Parathyroid adenoma (tissue), 2 donors: ENCODE results near the gene C8A.

Experiments used
- H2AFZ ChIP-seq: fragments of 300-600 bp; sonication (generic); one replicate; pipeline ENCODE4 v1.7.0; 2017; ENCODE audit warnings: antibody characterized with exemption, mild to moderate bottlenecking
- H3K27ac ChIP-seq: fragments of 300-600 bp; sonication (generic); one replicate; pipeline ENCODE4 v1.7.0; 2017
- H3K27me3 ChIP-seq: fragments of 300-600 bp; sonication (generic); one replicate; pipeline ENCODE4 v1.7.0; 2017; ENCODE audit warnings: low read length; ENCODE audit not compliant: control insufficient read depth, insufficient read depth
- H3K36me3 ChIP-seq: fragments of 300-600 bp; sonication (generic); one replicate; pipeline ENCODE4 v1.7.0; 2017; ENCODE audit warnings: low read length; ENCODE audit not compliant: control insufficient read depth, insufficient read depth
- H3K4me1 ChIP-seq: fragments of 300-600 bp; sonication (generic); one replicate; pipeline ENCODE4 v1.7.0; 2017; ENCODE audit warnings: control low read depth
- H3K4me2 ChIP-seq: fragments of 300-600 bp; sonication (generic); one replicate; pipeline ENCODE4 v1.7.0; 2017; ENCODE audit warnings: low read length
- H3K4me3 ChIP-seq: fragments of 300-600 bp; sonication (generic); one replicate; pipeline ENCODE4 v1.7.0; 2017; ENCODE audit warnings: low read depth, low read length
- H3K79me2 ChIP-seq: fragments of 300-600 bp; sonication (generic); one replicate; pipeline ENCODE4 v1.7.0; 2017; ENCODE audit warnings: control low read depth
- H3K9ac ChIP-seq: fragments of 300-600 bp; sonication (generic); one replicate; pipeline ENCODE4 v1.7.0; 2017; ENCODE audit warnings: mild to moderate bottlenecking
- H3K9me3 ChIP-seq: fragments of 300-600 bp; sonication (generic); one replicate; pipeline ENCODE4 v1.7.0; 2017; ENCODE audit warnings: low read length; ENCODE audit not compliant: control insufficient read depth
- CTCF ChIP-seq: fragments of 300-600 bp; sonication (generic); IDR thresholded peaks from one replicate; pipeline ENCODE4 v1.7.0; 2017; ENCODE audit warnings: antibody characterized with exemption, mild to moderate bottlenecking
- donor health status: primary hyperparathyroidism.

The C8A gene

GRCh38 chr1:56931686-56932085, 77.1 kb downstream of the C8A start:
- Histone ChIP-seq H3K9ac (no peak overlapping the region), H2AFZ (no peak overlapping the region), H3K27me3 (no peaks in the 10 kb centered on the region), H3K36me3 (no peaks in the 10 kb centered on the region), H3K4me2 (no peak overlapping the region), H3K4me3 (no peak overlapping the region), H3K27ac (no peak overlapping the region), H3K4me1 (no peaks in the 10 kb centered on the region), H3K9me3 (no peaks in the 10 kb centered on the region), H3K79me2 (no peaks in the 10 kb centered on the region)
- TF ChIP-seq CTCF = no peak

DNA sequence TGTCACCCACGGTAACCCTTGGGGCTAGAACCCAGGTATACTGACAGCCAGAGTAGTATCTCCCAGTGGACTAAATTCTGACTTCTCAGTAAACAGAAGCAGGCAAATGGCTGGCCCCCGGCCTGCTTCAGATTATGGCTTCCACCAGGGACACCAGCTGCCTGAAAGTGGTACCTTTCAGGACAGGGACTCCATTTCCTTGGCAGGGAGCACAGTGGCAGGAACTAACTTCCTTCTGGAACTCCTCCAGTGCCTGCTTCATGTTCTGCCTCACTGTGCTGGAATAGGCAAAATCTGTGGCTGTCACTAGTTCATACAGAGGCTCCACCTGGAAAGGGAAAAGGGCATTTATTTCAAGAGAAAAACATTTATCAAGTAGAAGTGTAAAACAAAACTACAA, 78.6 kb downstream of the C8A start:
- Histone ChIP-seq H3K4me1 (no peaks in the 10 kb centered on the region), H3K9ac (no peak overlapping the region), H3K9me3 (no peaks in the 10 kb centered on the region), H3K79me2 (no peaks in the 10 kb centered on the region), H3K4me3 (no peak overlapping the region), H2AFZ (no peak overlapping the region), H3K36me3 (no peaks in the 10 kb centered on the region), H3K27ac (no peak overlapping the region), H3K27me3 (no peaks in the 10 kb centered on the region), H3K4me2 (no peak overlapping the region)
- no peak for TF ChIP-seq CTCF

- Histone ChIP-seq H2AFZ (no peak overlapping the region), H3K4me3 (no peak overlapping the region), H3K9ac (no peak overlapping the region), H3K27ac (no peak overlapping the region), H3K4me2 (no peak overlapping the region), H3K36me3 (no peaks in the 10 kb centered on the region), H3K9me3 (no peaks in the 10 kb centered on the region), H3K4me1 (no peaks in the 10 kb centered on the region), H3K79me2 (no peaks in the 10 kb centered on the region), H3K27me3 (no peaks in the 10 kb centered on the region)
- TF ChIP-seq CTCF = no peak
Measured at GRCh38 chr1:56933606-56934005, 79.0 kb downstream of the C8A start.

DNA sequence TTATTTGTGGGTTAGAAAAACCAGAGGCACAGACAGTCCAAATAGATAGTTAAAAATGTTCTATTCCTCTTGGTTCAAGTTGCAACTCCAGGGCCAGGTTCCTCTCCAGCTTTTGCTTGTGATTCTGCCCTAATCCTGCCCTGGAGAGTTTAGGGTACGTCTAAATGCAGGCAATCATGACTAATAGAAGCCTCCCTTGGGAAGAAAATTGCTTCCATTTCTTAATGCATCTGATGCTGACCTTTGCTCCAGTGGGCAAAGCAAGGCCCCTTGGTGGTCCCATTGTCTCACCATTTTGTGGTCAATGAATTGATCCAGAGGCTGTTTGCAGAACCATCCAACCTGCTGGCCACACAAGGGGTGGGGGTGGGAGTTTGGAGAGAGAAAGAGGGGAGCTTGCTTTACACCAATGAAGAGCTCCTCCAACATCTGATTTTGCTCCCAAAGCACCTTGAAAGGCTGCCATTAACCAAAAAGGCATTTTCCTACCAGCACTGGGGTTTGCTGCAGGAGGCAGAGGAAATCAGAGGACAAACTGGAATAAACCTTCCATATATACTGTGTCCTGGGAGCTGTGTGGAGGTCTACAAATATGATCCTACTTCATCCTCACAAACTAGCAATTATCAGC, 79.9 kb downstream of the C8A start:
- H3K9me3 ChIP-seq = no peaks in the 10 kb centered on the region
- H3K79me2 ChIP-seq = no peaks in the 10 kb centered on the region
- no peaks in the 10 kb centered on the region for H3K4me1 ChIP-seq
- TF ChIP-seq CTCF = no peak
- no peak overlapping the region for H3K27ac ChIP-seq
- no peaks in the 10 kb centered on the region for H3K36me3 ChIP-seq
- no peak overlapping the region for H3K4me3 ChIP-seq
- no peak overlapping the region for H3K4me2 ChIP-seq
- H2AFZ ChIP-seq = no peak overlapping the region
- no peak overlapping the region for H3K9ac ChIP-seq
- H3K27me3 ChIP-seq = no peaks in the 10 kb centered on the region

DNA sequence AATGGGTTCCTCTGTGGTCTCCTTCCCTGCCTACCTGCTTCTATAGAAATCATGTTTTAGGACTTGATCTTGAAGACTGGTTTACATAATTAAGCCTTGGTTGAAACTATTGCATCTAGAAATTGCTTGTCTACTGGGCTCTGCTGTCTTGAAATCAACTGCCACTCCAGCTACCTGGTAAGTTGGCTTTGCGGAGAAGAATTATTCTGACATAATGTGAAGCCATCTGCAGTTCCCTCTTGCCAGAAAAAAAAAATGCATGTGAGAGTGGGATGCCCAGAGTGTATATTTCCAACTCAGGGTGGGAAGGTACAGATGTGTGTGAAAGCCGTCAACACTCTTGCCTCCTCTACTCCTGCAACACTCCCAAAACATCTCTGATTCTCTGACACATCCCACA, 84.0 kb downstream of the C8A start:
- Histone ChIP-seq H3K9me3 (no peaks in the 10 kb centered on the region), H3K27ac (no peak overlapping the region), H3K4me2 (no peak overlapping the region), H2AFZ (no peak overlapping the region), H3K36me3 (no peaks in the 10 kb centered on the region), H3K4me1 (no peaks in the 10 kb centered on the region), H3K4me3 (no peak overlapping the region), H3K9ac (no peak overlapping the region), H3K79me2 (no peaks in the 10 kb centered on the region), H3K27me3 (no peaks in the 10 kb centered on the region)
- TF ChIP-seq CTCF = no peak
